Stimulated activated CD8-positive, alpha-beta memory T cell treated with anti-CD3 and anti-CD28 coated beads, Interleukin-12 subunit alpha, Interleukin-12 subunit beta, amount 100 ng/mL, for 4 hours (primary cell): ENCODE measurements around the gene OSMR.

Source experiments
- DNase-seq: peaks from one replicate; pipeline ENCODE4 v3.0.0-alpha.2; 2020; ENCODE audit warnings: low read depth

Gene OSMR

GRCh38 chr5:38845526-38846378 lies at the start of gene OSMR:
TSS of gene OSMR (plus strand) at chr5:38846012. CDS start at chr5:38869045, 23,033 bp downstream.
- DNase-seq = no peak

DNA sequence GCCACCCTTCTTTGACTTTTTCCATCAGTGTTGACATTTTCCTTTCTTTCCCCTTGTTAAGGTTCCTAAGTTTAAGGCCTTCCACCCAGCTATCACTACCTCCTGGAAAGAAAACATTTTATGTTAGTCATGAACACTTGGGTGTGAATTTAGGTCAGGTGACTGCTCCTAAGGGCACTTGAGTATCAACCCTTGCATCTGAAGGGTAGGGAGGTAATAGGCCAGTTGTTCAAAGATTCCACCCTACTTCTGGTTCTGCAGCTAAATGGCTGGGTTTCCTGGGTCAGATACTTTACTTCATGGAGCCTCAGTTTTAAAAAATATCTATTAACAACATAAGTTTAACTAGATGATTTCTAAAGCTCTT lies 49.1 kb upstream of the OSMR start:
- no peak for DNase-seq

- DNase-seq = no peak
Measured at GRCh38 chr5:38797838-38798237, 48.0 kb upstream of the OSMR start.

DNA sequence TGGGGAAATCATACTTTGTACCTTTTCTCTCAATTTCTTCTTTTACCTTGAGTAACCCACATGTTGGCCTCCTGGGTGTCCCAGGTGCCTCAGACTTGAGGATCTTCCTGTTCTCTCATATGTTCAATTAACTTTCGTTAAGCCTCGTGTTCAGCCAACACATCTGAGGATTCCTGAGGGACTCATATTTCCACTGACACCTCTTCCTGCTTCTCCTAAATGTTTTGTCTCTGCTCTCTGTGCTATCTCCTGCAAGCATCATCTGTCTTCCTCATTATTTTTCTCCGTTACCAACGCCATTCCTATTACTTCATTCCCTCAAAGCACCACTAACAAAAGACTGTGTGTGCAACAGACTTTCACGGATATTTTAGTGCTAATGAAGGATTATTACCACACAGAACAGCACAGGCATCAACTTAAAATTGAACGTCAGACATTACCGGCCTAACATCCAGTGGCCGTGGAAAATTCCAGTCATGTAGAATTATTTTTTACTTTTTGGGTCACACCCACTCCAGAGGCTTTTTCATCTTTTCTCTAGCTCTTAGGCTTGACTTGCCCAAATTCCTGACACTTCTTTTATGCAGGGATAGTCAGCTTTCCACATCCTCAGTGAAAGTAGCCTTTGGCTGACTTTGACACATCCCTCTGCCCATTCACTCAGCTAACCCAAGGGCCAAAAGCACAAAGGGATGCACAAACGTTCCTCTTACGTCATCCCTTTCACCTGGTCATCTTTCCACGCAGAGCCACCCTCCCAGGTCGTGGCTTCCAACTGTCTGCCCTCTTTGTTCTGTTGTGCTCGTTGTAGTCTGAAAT lies 46.0 kb upstream of the OSMR start:
- DNase-seq = no peak

DNA sequence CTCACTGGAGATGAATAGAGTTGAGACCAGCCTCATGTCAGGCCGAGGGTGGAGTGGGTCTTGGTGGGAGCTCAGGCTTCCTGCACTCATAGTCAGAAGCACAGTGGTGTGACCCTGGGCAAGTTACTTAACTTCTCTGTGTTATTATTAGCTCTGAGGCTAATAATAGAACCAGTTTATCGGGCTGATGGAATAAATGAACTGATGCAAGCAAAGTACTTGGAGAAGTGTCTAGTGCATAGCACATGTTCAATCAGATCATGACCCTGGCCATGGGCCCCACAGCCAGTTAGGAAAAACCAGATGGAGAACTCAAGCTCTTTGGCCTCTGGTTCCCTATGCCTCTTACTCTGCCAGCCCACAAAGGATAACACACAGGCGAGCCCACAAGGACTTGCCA lies 45.3 kb upstream of the OSMR start:
- DNase-seq = no peak

DNA sequence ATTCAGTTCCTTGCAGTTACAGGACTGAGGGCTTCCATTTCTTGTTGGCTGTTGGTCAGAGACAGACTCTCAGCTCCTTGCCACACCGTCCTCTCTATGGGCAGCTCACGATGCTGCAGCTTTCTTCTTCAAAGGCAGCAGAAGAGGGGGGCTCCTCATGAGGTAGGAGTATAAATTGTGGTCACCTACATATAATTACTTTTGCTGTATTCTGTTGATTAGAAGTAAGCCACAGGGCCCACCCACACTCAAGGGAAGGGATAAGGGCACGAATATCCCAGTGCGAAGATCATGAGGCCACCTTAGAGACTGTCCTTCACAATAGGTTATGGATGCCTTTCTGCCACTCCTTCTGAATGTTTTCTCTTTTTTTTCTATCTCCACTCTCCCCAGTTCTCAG lies 43.7 kb upstream of the OSMR start:
- DNase-seq = no peak

GRCh38 chr5:38803246-38803645 lies 42.6 kb upstream of the OSMR start:
- DNase-seq = no peak

DNA sequence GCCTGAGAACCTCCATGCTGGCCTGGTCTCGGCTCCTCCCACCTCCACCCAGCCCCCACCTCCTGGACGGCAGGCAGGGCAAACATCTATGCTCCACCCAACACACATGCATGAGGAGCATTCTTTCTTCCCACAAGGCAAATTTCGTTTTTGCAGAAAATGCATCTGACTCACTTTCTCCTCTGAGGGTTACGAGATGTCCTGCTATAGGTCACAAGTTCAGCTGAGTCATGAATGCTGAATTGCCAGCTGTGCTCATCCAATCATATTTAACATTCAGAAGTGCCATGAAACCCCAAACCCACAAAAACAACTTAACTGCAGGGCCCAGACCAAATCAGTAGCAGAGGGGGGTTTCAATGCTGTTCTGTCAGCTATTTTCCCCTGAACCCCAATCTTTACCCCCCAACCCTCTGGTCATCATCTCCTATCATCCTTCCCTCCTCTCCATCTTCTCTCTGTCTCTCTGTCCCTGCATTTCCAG lies 39.0 kb upstream of the OSMR start:
- no peak for DNase-seq

- DNase-seq = no peak
Measured at GRCh38 chr5:38807570-38808483, 38.0 kb upstream of the OSMR start.

DNA sequence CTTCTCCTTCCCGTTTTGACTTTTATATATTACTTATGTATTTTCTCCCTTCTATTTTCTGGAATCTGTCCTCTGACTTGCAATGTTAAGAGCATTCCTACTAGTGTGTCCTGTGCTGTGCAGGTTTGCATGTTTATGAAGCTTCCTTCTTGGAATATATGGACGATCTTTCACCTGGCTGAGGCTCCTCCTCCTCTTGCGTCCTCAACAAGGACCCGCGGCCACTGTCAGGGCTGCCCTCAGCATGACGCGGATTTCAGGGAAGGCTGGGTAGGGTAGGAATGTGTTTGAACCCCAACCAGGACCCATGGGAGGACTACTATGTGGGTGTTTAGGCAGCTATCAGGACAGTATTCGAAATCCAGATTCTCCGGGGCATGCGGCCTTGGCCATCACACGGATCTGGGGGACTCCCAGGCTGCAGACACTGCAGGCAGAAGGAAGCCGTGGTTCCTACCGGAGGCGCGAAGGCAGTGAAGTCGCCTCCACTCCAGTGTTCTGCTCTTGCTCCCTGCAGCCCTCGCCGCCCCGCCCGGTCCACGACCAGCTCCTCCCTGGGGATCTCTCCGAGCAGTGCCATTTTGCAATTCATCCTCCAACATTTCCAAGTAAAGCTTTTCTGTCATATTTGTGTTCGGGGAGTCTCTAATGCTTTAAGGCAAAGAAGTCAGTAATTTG lies 37.0 kb upstream of the OSMR start:
- DNase-seq = no peak

- no peak for DNase-seq
Measured at GRCh38 chr5:38809388-38810359, 36.1 kb upstream of the OSMR start.

- no peak for DNase-seq
Measured at GRCh38 chr5:38814879-38815278, 30.9 kb upstream of the OSMR start.

GRCh38 chr5:38816083-38817030 lies 29.5 kb upstream of the OSMR start:
- DNase-seq = no peak

- DNase-seq = no peak
Measured at GRCh38 chr5:38821679-38822078, 24.1 kb upstream of the OSMR start.

- no peak for DNase-seq
Measured at GRCh38 chr5:38823503-38823902, 22.3 kb upstream of the OSMR start.

- no peak for DNase-seq
Measured at GRCh38 chr5:38824821-38825220, 21.0 kb upstream of the OSMR start.

- DNase-seq = no peak
Measured at GRCh38 chr5:38825494-38825893, 20.3 kb upstream of the OSMR start.

DNA sequence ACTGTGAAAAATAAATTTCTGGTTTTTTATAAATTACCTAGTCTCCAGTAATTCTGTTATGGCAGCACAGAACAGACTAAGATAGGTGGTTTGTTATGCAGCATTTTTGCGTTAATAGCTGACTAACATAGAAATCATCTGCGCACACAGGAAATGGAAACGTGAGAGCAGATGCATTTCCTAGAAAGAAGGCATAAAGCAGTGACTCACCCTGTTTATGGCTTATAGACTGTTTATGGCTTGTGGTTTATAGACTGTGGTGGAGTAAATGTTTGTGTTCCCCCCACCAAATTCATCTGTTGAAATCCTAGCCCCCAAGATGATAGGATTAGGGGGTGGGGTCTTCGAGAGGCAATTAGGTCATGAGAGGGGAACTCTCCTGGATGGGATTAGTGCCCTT lies 18.3 kb upstream of the OSMR start:
- DNase-seq = no peak

DNA sequence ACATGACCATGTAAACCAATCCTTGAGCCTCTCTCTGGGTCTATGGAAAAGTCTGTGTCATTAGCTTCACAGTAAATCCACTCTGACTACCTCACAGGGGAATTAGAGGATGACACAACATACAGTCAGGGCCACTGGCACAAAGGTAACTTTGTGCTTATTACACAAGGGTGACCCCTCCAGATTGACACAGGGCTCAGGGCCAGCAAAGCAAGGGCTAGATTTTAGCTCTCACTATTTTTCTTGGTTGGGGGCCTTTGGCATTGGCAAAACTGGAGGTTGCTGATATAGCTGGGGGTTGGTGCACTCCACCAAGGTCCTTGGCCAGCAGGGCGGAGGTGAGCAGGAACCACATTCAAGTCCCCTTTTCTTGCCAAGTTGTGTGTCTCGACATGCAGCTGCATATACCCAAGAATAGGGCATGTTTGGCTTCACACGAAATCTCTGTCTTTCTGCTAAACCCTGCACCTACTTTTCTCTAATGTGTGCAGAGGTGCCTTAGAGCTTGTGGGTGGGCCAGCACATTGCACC lies 15.2 kb upstream of the OSMR start:
- no peak for DNase-seq
